H1 (cell line): ENCODE data around the gene FOXP4. TPM values are rescaled to one million over a fixed set of nuclear protein-coding genes. Genes with fewer than 3 reads are reported as not detected.

Experiments used
- BCL11A ChIP-seq, 2 experiments: IDR thresholded peaks; one replicate each; pipeline ENCODE4 v1.6.1; 2011; ENCODE audit warnings: low read depth in 2 of 2, low read length in 2 of 2, mild to moderate bottlenecking in 2 of 2
- EGR1 ChIP-seq: IDR thresholded peaks from 2 replicates; pipeline ENCODE4 v1.6.1; 2011; ENCODE audit warnings: low read depth, low read length, borderline replicate concordance
- KDM1A ChIP-seq: fragments of 200-600, 300-600 bp; sonication (generic); IDR thresholded peaks from 2 replicates; pipeline ENCODE4 v1.7.1; 2016; ENCODE audit warnings: mild to moderate bottlenecking, low read length, borderline replicate concordance
- KDM4A ChIP-seq: IDR thresholded peaks from one replicate; pipeline ENCODE4 v1.7.1; 2012; ENCODE audit warnings: low read depth, mild to moderate bottlenecking, moderate library complexity, low read length, inconsistent platforms; ENCODE audit not compliant: severe bottlenecking
- KDM5A ChIP-seq: fragments of 200-600 bp; IDR thresholded peaks from 2 replicates; pipeline ENCODE4 v1.7.1; 2012; ENCODE audit warnings: mild to moderate bottlenecking, low read length, inconsistent platforms, mixed read lengths
- PHF8 ChIP-seq: fragments of 200-600 bp; sonication (generic); conservative IDR thresholded peaks from 2 replicates; pipeline ENCODE4 v1.7.1; 2012; ENCODE audit warnings: low read depth, mild to moderate bottlenecking, inconsistent platforms, low read length, moderate library complexity
- POU5F1 ChIP-seq: IDR thresholded peaks from 2 replicates; pipeline ENCODE4 v1.6.1; 2011; ENCODE audit warnings: low read depth, mild to moderate bottlenecking, low read length, moderate library complexity
- RAD21 ChIP-seq, 2 experiments: IDR thresholded peaks in 1 of 2; conservative IDR thresholded peaks in 1 of 2; 2 replicates each; pipeline ENCODE4 v1.6.1; 2011; ENCODE audit warnings: low read depth in 2 of 2, low read length in 2 of 2, improper control_type of control experiment in 1 of 2, inconsistent platforms in 1 of 2, mild to moderate bottlenecking in 1 of 2, moderate library complexity in 1 of 2
- SIN3A ChIP-seq, 2 experiments: IDR thresholded peaks in 1 of 2; conservative IDR thresholded peaks in 1 of 2; 2 replicates each; pipeline ENCODE4 v1.6.1; 2011 to 2012; ENCODE audit warnings: low read length in 2 of 2, improper control_type of control experiment in 1 of 2, low read depth in 1 of 2, mild to moderate bottlenecking in 1 of 2
- polyA plus RNA-seq, 7 experiments: library from polyadenylated mRNA; depleted of rRNA in 3 of 7; stranded (reverse) in 5 of 7; unstranded in 2 of 7; fragments of >200 nt in 5 of 7; fragments of 200-250 nt in 2 of 7; gene quantifications; 1 replicate in 5 of 7; 2 replicates in 1 of 7; 4 replicates in 1 of 7; pipeline versions ENCODE4 v1.2.1 to v1.2.3, GENCODE V29; 2011 to 2013; ENCODE audit warnings: missing spikeins in 2 of 7, mixed read lengths in 2 of 7
- total RNA-seq: library from RNA; stranded (reverse); fragmentation: NEBNext Ultra II Directional; extraction: Animal tissue kit (Norgen Biotek cat#: 25700); gene quantifications from 2 replicates; pipeline ENCODE4 v1.2.1, GENCODE V29; 2021

The FOXP4 gene
- total and polyA plus RNA-seq, 2 of the 8 experiments (the other 6 are each of a cell fraction or from before 2014, with no cell fraction given): 4.8 to 13.3 TPM

DNA sequence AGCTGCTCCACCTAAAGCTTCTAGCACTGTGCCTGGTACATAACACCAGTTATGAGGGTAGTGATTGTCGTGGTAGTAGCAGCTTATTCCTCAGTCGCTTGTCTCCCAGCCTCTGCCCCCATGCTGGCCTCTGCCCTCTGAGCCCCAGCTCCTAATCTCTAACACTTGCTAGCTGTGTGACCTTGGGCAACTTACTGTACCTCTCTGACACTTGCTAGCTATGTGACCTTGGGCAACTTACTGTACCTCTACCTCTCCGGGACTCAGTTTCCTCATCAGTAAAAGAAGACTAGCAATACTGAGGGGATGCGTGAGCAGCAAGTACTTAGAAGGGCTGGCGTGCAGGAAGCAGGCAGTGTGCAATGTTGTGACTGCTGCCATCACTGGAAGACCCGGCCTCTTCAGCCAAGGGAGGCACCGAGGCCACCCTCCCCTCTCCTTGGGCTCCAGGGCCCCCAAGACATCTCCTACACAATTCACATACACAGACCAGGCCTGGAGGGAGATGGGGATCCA, 101.9 kb downstream of the FOXP4 start (continued):
- TF ChIP-seq SIN3A (conservative IDR thresholded peaks at IDR 0.05 in 1 of 2, IDR thresholded peaks at IDR 0.05 in 1 of 2; ENCODE audit: low read depth in 1 of 2, low read length in 2 of 2): no peak
- TF ChIP-seq RAD21 (IDR thresholded peaks at IDR 0.05 in 1 of 2, conservative IDR thresholded peaks at IDR 0.05 in 1 of 2; ENCODE audit: low read depth in 2 of 2, low read length in 2 of 2): no peak
- TF ChIP-seq EGR1: no peak
- TF ChIP-seq KDM1A: no peak
- TF ChIP-seq KDM5A: no peak
- no peak for TF ChIP-seq KDM4A
- TF ChIP-seq POU5F1: no peak
- no peak for TF ChIP-seq PHF8
- no peak for TF ChIP-seq BCL11A (IDR thresholded peaks at IDR 0.05; ENCODE audit: low read depth in 2 of 2, low read length in 2 of 2)
